ENCODE data around the gene SETSIP.

GRCh38 chr1:92038695-92039346, 36.4 kb downstream of the SETSIP start:
- TF ChIP-seq CTCF (IDR thresholded peaks at IDR 0.05) (no peak), EP300 (IDR thresholded peaks at IDR 0.05) (no peak), POLR2A (IDR thresholded peaks at IDR 0.05) (no peak)
